HG03280 (cell line): ENCODE data around the gene PLEKHF1.

Experiments used
- ATAC-seq: cut with Tn5 transposase; IDR thresholded peaks from one replicate; pipeline ENCODE4 v1.9.1; 2021; ENCODE audit warnings: mild to moderate bottlenecking, moderate library complexity; ENCODE audit not compliant: unreplicated experiment

The PLEKHF1 gene

DNA sequence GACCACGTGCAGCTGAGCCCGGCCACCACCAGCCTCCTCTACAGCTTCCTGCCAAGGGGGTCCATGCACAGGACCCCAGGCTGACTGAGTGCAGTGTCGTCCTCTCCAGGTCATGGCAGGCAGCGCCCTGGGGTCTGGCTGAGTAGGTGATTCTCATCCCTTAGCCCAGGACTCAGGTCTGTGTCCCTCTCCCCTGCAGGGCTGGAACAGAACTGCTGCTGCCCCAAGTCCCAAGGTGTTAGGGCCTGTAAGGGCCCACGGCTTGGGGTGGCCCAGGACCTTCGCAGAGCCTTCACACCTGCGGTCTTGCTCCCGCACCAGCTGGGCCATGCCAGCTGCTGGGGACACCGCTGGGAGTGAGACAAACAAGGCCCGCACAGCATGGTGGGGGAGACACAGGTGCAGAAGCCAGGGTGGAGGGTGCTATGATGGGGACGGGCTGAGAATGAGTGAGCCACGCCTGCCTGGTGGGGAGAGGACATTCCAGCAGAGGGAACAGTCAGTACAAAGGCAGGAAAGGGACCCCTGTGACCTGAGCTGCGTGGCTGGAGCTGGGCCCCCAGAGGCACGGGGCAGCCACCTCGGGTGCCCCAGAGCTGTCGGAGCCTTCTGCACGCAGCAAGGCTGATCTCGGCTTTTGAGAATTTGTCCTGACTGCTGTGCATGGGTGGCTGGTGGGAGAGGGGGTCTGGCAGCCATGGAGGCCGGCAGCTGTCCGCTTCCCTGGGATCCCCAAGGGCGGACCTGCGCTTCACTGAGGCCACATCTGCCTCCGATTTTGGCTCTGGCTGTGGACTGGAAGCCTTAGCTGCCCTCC is 11.9 kb downstream of the PLEKHF1 start:
- no peak for ATAC-seq

DNA sequence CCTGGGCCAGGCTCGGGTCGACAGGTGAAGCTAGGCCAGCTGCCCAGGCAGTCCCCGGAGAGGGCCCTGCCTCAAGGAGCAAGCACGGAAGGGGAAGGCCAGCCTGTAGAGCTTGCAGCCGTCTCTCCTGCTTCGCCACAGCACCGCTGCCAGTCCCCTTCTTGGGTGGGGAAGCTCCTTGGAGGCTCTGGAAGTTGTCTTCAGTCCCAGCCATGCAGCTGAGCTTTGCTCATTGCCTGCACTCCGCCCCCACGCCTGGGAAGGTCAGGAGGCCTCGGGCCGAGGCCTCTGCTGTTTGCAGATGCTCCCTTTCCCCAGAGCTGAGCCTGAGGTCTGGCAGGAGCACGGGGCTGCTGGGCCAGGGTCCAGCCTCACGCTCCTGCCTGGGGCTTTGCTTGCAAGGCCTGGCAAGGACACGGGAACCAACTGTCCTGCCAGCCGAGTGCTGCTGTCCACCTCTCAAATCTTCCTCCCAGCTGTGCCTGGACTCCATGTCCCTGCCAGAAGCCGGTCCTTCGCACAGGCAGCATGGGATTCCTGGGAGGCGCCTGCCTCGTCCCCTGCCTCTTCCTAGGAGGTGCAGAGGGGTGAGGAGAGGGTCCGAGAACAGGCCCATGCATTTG is 13.3 kb downstream of the PLEKHF1 start:
- ATAC-seq: no peak

DNA sequence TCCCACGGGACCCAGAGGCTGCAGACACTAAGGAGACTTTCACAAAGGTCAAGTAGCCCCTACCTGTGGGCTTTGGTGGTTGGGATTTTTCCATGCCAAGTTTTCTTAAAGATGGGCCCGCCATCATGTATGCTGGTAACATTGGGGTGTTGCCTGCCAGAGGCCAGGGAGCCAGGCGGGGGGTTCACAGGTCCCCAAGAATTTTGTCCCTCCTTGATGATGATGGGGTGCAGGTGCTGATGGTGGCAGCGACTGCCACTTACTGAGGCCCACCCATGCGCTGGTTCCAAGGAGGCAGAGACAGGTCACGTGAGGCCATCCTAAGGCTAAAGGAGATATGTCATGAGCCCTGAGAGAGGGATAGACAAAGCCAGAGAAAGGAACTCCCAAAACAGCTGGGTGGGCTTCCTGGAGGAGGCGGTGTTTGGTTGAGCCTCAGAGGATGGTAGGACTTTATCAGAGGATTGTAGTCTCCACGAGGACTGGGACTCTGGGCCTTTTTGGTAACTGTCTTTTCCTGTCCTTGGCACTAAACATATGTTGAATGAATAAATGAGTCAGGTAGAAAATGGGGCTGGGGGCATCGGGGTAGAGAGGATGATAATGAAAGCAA is 14.4 kb downstream of the PLEKHF1 start:
- ATAC-seq: no peak

DNA sequence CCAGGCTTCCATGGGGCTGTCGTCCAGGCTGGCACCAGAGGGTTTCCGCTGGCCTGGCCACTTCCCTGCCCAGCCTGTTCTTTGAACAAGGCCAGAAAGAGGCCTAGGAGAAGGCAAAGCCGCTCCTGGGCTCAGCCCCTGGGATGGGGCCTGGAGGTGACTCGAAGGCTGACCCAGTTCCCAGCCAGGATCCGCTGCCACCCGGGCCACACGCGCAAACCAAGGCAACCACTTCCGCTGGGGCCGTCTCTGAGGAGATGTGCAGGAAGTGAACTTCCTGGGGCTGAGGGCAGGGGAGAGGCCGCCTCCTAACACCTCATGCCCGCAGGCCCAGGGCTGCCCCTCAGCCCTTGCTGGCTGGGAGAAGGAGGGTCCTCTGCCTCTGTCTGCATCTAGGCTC is 15.2 kb downstream of the PLEKHF1 start:
- no peak for ATAC-seq

DNA sequence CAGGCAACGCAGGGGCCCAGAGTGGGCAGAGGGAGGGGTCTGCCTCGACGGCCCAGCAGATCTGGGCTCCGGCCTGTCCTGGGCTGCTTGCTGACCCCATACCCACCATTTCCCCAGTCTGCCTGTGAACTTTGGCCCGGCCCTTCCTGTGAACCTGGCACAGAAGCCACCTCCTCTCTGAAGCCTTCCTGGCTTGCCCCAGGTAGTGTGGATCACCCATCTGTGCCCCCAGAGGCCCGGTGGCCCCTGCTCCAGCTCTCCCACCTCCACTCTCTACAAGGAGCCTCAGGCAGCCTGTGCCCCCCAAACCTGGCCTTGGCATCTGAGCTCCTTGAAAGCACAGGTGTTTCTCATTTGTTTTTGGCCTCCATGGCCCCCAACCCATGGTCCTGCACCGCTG is 15.7 kb downstream of the PLEKHF1 start:
- no peak for ATAC-seq

DNA sequence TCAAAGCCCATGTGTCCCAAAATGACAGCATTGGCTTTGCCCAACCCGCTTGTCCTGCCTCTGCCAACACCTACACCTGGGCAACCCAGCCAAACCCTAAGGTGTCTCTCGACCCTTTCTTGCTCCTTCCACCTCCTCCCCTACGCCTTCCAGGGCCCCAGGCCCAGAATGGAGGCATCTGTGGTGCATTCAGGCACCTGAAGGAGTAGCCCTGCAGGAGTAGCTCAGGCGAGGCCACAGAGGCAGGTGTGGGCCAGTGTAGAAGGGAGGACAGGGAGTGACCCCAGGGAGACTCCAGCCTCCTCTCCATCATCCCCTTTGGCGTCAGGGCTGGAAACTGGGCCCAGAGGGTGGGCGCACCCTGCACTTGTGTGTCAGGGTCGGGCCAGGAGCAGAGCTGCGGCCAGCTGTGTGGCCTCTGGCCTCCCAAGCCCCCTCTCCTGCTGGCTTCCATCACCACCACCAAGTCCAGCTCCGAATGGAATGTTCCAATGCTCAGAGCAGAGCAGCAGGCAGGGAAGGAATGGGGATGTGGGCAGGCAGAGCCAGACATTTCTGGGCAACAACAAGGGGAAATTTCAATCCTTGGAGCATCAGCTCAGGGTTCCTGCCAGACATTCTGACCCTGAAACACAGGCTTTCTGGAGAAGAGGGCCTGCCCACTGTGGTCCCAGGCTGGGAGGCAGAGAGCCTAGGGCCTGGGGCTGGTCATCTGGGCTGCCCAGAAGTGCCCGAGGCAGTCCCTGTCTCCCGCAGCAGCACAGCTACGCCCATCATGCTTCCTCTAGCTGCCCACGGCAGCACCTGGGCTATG is 16.4 kb downstream of the PLEKHF1 start:
- no peak for ATAC-seq

DNA sequence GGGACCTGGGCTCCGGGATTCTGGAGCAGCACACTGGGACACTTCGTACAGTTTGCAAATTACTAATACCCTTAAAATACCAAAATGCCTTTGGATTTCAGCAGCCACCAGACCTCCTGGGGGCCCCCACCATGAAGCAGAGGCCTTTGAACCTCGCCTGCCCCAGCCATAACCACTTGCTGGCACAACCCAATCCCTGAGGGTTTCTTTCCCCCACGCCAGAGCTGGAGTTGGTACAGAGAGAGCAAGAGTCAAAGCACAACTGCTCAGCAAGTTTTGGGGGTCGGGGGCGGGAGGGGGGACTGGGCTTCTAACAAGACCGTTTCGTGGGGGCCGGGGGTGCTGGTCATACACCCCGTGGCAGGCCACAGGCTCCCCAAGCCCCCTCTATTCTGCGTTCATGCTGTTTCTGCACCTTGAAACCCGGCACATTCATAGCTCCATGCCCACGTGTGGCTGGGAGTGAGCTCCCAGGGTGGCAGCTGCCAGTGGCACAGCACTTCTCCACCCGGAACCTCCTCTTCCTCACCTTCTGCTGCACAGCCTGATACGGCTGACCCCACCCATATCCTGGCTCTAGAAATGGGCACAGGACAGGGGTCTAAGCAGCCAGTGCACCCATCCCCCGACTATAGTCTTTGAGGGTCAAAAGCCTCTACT is 17.1 kb downstream of the PLEKHF1 start:
- ATAC-seq: no peak

DNA sequence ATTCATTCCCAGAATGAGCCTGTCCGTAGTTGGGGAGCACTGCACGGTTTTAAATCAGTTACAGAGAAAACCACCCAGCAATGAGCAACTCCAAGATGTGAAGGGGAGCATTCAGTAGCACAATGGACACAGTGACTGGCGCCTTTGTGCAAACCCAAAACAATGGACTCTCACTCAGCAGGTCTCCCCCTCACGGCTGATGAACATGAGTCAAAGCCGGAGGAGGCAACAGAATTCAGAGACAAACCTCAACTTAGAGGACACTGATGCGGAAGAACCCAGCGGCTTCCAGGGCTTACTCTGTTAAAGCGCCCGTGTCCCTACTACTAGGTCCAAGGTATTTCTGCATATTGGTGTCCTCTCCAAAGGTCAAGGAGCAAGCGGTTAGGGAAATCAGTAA is 17.7 kb downstream of the PLEKHF1 start:
- ATAC-seq: no peak

DNA sequence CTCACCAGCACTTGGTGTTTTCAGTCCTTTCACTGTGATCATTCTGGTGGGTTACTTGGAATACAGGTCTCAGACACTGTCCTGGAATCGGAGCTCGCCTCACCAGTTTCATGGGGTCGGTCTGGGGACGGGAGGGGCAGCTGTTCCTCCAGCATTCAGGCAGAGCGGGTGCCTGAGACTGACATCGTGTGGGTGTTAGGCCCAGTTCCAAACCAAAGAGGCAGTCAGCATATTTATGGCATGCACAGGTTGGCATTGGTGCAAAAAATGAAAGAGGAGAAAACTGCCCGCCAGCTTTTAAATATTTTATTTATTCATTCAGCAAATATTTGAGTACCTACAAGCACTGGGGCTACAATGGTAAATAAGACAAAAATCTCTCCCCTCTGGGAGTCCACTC is 20.1 kb downstream of the PLEKHF1 start:
- ATAC-seq: no peak

DNA sequence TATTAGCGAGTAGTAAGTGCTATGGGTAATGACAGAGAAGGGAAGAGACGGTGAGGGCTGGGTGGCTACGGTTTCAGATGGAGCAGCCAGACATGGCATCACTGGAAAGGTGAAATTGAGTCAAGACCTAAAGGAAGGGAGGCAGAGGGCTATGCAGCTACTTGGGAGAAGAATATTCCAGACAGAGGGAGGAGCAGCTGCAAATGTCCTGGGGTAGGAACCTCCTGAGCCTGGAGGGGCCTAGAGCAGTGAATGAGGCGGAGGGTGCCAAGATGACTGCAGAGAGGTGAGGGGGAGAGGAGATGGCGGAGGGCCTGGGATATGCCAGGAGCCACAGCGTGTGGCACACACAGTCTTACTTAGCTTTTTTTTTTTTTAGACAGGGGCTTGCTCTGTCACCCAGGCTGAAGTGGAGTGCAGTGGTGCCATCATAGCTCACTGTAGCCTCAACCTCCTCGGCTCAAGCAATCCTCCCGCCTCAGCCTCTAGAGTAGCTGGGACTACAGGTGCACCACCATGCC is 21.1 kb downstream of the PLEKHF1 start:
- ATAC-seq: no peak

DNA sequence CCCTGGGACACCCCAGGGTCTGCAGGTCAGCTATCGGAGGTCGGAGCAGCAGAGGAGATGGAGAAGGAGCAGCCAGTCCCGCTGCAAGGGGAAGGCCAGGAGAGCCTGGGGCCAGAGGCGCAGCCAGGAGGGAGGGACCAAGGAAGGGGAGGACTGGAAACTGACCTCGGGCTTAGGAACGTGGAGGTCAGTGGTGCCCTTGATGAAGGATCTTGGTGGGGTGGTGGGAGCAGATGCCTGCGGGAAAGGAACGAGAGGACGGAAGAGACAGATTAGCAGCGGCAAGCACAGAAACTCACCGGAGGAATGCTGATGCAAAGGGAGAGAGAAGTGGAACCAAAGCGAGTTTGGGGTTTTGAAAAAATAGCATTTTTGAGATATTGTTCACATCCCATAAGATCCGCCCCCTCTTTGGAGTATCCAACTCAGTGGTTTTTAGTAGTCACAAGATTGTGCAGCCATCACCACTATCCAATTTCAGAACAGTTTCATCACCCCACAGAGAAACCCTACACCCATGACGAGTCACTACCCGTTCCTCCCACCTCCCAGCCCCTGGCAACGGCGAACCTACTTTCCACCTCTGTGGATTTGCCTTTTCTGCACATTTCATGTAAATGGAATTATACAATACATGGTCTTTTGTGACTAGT is 22.1 kb downstream of the PLEKHF1 start:
- ATAC-seq: no peak

DNA sequence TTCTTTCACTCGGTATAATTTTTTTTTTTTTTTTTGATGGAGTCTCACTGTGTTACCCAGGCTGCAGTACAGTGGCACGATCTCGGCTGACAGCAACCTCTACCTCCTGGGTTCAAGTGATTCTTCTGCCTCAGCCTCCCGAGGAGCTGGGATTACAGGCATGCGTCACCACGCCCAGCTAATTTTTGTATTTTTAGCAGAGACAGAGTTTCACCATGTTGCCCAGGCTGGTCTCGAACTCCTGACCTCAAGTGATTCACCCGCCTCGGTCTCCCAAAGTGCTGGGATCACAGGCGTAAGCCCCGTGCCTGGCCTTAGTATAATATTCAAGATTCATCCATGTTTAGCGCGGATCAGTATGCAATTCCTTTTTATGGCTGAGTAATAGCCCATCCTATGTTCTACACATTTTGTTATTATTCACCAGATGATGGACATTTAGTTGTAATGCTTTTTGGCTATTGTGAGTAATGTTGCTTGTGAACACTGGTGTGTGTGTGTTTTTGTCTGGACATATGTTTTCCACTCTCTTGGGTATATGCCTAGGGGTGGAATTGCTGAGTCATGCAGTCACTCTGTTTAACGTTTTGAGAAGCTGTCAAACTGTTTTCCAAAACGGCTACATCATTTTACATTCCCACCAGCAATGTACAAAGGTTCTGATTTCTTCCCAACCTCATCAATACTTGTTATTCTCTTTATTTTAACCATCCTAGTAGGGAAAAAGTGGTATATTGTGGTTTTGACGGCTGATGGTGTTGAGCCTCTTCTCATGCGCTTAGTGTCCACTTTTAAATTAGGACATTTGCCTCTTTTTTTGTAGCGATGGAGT is 22.9 kb downstream of the PLEKHF1 start:
- no peak for ATAC-seq

DNA sequence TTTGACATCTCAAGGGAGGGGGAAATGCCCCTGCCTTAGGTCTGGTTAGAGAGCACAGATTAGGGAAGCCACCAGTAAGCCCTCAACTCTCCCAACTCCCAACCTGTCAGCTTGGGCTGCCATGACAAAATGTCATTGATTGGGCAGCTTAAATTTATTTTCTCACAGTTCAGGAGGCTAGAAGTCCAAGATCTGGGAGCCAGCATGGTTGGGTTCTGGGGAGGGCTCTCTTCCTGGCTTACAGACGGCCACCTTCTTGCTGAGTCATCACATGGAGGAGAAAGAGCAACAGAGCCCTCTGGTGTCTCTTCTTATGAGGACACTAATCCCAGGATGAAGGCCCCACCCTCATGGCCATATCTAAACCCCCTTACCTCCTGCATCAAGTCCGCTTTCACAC is 25.6 kb downstream of the PLEKHF1 start:
- no peak for ATAC-seq

DNA sequence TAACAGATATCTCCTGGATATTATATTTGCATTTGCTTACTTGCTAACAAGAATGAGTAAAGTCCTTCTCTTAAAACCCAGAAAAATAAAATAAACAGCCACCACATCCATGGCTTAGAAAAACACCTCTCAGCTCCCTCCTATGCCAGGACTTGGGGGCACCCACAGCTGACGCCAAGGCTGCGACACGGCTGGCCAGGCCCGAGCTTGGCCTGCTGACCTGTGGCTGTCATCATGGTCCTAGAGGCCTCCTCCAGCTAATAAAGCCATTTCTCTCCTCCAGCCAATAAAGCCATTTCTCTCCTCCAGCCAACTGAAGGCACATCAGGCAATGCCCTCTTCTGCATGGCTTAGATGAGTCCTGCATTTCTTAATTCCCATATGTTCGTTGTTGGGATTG is 28.9 kb downstream of the PLEKHF1 start:
- ATAC-seq: no peak

DNA sequence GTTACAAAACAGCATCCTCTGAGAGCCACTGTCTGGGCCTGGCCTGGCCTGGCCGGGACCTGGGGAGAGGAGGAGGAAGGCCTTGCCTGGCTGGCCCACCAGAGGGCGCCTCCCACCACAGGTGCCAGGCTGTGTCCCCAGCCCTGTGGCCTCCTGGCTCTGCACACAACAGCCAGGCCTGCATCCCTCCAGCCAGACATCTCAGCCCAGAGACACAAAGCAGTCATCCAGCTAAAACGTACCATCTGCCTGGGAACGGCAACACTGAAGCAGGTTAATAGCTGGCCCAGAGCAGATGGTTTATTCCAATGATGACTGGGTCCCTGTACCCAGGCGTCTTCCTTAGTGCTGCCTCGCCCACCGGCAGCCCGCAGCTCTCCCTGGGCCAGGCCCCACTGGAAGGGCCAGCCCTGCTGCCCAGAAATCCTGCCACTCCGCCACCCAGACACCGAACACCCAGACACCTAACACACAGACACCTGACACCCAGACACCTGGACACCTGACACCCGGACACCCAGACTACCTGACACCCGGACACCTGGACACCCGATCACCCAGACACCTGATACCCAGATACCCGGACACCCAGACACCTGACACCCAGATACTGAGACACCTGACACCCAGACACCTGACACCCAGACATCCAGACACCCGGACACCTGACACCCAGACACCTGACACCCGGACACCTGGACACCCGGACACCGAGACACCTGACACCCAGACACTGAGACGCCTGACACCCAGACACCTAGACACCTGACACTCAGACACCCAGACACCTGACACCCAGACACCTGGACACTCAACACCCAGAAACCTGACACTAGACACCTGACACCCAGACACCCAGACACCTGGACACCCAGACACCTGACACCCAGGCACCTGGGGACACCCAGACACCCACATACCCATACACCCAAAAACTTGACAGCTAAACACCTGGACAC is 29.7 kb downstream of the PLEKHF1 start:
- ATAC-seq: peak; percentile 91

DNA sequence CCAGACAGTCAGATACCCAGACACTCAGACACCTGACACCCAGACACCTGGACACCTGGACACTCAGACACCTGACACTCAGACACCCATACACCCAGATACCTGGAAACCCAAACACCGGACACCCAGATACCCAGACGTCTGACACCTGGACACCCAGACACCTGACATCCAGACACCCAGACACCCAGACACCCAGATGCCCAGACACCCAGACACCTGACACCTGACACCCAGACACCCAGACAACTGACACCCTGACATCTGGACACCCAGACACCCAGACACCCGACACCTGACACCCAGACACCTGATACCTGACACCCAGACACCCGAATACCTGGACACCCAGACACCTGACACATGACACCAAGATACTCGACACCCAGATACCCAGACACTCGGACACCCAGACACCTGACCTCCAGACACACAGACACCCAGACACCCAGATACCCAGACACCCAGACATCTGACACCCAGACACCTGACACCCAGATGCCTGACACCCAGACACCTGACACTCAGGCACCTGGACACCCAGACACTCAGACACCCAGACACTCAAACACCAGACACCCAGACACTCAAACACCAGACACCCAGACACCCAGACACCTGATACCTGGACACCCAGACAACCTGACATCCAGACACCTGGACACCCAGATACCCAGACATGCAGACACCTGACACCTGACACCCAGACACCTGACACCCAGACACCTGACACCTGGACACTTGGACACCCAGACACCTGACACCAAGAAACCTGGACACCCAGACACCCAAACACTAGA is 30.7 kb downstream of the PLEKHF1 start:
- no peak for ATAC-seq

DNA sequence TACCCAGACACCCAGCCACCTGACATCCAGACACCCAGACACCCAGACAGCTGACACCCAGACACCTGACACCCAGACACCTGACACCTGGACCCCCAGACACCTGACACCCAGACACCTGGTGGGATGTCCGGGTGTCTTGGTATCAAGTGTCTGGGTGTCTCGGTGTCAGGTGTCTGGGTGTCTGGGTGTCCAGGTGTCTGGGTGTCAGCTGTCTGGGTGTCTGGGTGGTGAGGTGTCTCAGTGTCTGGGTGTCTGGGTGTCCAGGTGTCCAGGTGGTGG is 31.2 kb downstream of the PLEKHF1 start:
- no peak for ATAC-seq
